ENCODE results near the gene KIF21B.

DNA sequence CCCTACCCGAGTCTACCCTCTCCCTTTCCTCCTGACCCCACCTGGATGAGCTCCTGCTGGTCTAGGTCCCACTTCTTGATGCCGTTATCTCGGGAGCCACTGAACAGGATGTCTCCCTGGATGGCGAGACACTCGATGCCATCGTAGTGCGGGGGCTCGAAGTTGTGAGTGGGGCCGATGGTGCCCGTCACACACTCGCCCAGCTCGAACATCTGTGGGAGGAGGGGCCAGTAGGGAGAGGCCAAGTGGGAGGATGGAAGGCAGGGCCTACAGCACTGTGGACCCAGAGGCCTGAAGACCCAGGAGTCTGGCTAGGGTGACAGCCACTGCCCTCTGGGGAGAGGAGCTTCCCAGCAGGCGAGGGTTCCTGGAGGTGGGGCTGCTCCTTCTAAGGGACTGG, 48.1 kb downstream of the KIF21B start:
- TF ChIP-seq POLR2A (IDR thresholded peaks at IDR 0.05; ENCODE audit: low read depth, low read length) (no peak), POLR2AphosphoS5 (IDR thresholded peaks at IDR 0.05; ENCODE audit: low read depth, low read length) (no peak), TAF1 (IDR thresholded peaks at IDR 0.05; ENCODE audit: borderline replicate concordance, low read depth, low read length) (no peak)
